Thyroid gland (tissue), 4 donors: ENCODE results near the gene CCN5.

Source experiments
- CTCF ChIP-seq, 6 experiments: fragments of 200-600 bp in 3 of 6; fragments of 450-650 bp in 3 of 6; sonication (generic) in 3 of 6; IDR thresholded peaks; one replicate each; pipeline ENCODE4 v1.5.1; 2016 to 2019; ENCODE audit warnings: antibody characterized with exemption in 6 of 6, mild to moderate bottlenecking in 2 of 6, inconsistent platforms in 1 of 6, moderate library complexity in 1 of 6
- POLR2A ChIP-seq, 2 donors: fragments of 450-650 bp; IDR thresholded peaks; one replicate each; pipeline ENCODE4 v1.6.1; 2017; ENCODE audit warnings: antibody characterized with exemption in 2 of 2, mild to moderate bottlenecking in 2 of 2, moderate library complexity in 1 of 2

GRCh38 chr20:44720997-44721784 lies 6.0 kb downstream of the CCN5 start:
- TF ChIP-seq POLR2A (IDR thresholded peaks at IDR 0.05): no peak
- no peak for TF ChIP-seq CTCF (IDR thresholded peaks at IDR 0.05)
